Endothelial cell of umbilical vein (primary cell): ENCODE results near the gene PROZ.
A peak's percentile ranks its signal among the peaks of the same experiment; 100 is the strongest.

Source experiments
- EZH2 ChIP-seq: IDR thresholded peaks from 2 replicates; pipeline ENCODE4 v1.6.1; 2012; ENCODE audit warnings: borderline replicate concordance, low read depth, mild to moderate bottlenecking, moderate library complexity, low read length, inconsistent platforms; ENCODE audit not compliant: severe bottlenecking
- FOS ChIP-seq: IDR thresholded peaks from 2 replicates; pipeline ENCODE4 v1.6.1; 2011; ENCODE audit warnings: mild to moderate bottlenecking, low read length, moderate library complexity, borderline replicate concordance; ENCODE audit not compliant: insufficient read depth
- MYC ChIP-seq: IDR thresholded peaks from one replicate; pipeline ENCODE4 v1.6.1; 2011; ENCODE audit warnings: mild to moderate bottlenecking, low read depth, low read length
- POLR2A ChIP-seq: IDR thresholded peaks from 2 replicates; pipeline ENCODE4 v1.6.1; 2012; ENCODE audit warnings: low read depth, mild to moderate bottlenecking, control low read depth, low read length
- POLR2AphosphoS5 ChIP-seq: IDR thresholded peaks from 2 replicates; pipeline ENCODE4 v1.6.1; 2012; ENCODE audit warnings: low read depth, mild to moderate bottlenecking, control low read depth, low read length, moderate library complexity; ENCODE audit not compliant: insufficient read depth
- TF ChIP-seq, protein P1 (sequence below), 2 donors: IDR thresholded peaks; 1 replicate in 1 of 2; 2 replicates in 1 of 2; pipeline ENCODE4 v1.5.1; 2011; ENCODE audit warnings: low read length in 2 of 2, mild to moderate bottlenecking in 2 of 2, moderate library complexity in 2 of 2, control low read depth in 1 of 2, inconsistent platforms in 1 of 2, low read depth in 1 of 2; ENCODE audit not compliant: insufficient read depth in 1 of 2; ENCODE audit errors: extremely low read depth in 1 of 2

DNA sequence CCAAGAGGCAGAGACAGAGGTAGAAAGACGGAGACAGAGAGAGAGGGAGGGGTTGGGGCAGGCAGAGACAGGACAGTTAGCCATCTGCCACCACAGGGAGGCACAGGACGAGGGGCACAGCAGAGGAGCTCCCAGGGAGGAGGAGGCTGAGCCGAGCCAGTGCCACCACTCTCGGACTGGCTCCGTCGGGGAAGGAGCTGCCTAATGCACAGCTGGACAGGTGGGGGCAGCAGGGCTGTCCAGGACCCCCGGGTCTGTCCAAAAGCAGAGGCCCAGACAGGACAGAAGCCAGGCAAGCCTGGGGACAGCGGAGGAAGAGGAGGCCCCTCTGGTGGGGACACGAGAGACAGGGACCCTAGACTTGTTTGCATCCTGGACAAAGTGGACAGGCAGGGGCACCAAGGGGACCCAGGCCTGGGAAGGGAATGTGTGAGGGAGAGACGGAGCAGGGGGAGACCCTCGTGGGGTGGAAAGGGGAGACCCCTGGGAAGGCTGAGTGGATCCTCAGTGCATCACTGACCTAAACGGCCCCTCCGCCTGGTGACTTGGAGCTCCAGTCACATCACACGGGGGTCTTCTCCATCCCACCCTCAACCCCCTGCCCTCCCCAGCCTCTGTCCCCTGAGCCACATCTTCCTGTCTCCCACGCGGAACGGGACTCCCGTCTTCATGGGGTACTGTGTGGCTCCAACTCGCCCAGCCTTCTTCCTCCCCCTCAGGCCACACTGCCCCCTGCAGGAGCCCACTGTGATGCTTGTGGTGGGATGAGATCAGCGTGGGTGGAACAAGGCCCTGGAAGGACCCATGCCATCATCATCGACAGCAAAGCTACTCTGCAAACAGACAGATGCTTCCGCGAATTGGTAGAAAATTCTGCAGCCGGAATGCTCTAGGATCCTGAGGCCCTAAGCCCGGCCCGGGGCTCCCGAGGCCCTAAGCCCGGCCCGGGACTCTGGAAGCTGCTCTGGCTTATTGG lies 34.9 kb upstream of the PROZ start:
- TF ChIP-seq, protein P1, sequence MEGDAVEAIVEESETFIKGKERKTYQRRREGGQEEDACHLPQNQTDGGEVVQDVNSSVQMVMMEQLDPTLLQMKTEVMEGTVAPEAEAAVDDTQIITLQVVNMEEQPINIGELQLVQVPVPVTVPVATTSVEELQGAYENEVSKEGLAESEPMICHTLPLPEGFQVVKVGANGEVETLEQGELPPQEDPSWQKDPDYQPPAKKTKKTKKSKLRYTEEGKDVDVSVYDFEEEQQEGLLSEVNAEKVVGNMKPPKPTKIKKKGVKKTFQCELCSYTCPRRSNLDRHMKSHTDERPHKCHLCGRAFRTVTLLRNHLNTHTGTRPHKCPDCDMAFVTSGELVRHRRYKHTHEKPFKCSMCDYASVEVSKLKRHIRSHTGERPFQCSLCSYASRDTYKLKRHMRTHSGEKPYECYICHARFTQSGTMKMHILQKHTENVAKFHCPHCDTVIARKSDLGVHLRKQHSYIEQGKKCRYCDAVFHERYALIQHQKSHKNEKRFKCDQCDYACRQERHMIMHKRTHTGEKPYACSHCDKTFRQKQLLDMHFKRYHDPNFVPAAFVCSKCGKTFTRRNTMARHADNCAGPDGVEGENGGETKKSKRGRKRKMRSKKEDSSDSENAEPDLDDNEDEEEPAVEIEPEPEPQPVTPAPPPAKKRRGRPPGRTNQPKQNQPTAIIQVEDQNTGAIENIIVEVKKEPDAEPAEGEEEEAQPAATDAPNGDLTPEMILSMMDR (IDR thresholded peaks at IDR 0.05; ENCODE audit: extremely low read depth in 1 of 2, insufficient read depth in 1 of 2, low read depth in 1 of 2, low read length in 2 of 2), result peak; percentile 5 to 28
- TF ChIP-seq POLR2A (no peak), POLR2AphosphoS5 (no peak), FOS (no peak), MYC (no peak), EZH2 (no peak)
